Measurements from ENCODE around the gene KLHL7.
A peak's percentile ranks its signal among the peaks of the same experiment; 100 is the strongest.

GRCh38 chr7:23072048-23072447, 33.5 kb upstream of the KLHL7 start:
- TF ChIP-seq CTCF (IDR thresholded peaks at IDR 0.05; ENCODE audit: insufficient read depth, low read depth, low read length) (peak; percentile 10), EZH2 (IDR thresholded peaks at IDR 0.05; ENCODE audit: insufficient read depth, low read length) (no peak)

Measured in astrocyte (in vitro differentiated cells and primary cell).